Bone marrow (tissue), 2 donors: ENCODE data around the gene BMAL2.

Source experiments
- DNase-seq, 2 donors: peaks; one replicate each; lab custom pipeline; 2025; lab: John Stamatoyannopoulos, UW

Gene BMAL2, protein sequence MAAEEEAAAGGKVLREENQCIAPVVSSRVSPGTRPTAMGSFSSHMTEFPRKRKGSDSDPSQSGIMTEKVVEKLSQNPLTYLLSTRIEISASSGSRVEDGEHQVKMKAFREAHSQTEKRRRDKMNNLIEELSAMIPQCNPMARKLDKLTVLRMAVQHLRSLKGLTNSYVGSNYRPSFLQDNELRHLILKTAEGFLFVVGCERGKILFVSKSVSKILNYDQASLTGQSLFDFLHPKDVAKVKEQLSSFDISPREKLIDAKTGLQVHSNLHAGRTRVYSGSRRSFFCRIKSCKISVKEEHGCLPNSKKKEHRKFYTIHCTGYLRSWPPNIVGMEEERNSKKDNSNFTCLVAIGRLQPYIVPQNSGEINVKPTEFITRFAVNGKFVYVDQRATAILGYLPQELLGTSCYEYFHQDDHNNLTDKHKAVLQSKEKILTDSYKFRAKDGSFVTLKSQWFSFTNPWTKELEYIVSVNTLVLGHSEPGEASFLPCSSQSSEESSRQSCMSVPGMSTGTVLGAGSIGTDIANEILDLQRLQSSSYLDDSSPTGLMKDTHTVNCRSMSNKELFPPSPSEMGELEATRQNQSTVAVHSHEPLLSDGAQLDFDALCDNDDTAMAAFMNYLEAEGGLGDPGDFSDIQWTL

GRCh38 chr12:27332714-27333402, at the start of gene BMAL2:
BMAL2 (plus strand) TSS chr12:27332836; CDS start chr12:27333073, 237 bp downstream.
- DNase-seq: peak in 1 of 2 donors; percentile 34

DNA sequence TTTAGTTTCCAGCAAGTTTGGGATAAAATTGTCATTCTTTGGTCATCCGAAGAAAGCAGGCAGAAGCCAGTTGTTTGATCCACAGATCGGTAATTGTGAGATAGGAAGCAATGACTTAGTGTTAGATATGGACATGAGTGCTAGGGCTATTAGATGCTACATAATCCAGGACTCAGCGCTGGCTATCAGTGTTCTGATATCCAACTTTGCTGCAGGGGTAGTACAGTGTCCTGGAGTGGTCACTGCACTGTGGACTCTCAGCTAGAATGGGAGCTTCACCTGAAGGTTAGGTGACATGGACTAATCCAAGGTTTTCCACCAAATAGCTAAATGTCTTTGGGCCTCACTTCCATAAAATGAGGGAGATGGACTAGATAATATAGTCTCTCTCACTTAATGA, 48.6 kb upstream of the BMAL2 start:
- DNase-seq: no peak

DNA sequence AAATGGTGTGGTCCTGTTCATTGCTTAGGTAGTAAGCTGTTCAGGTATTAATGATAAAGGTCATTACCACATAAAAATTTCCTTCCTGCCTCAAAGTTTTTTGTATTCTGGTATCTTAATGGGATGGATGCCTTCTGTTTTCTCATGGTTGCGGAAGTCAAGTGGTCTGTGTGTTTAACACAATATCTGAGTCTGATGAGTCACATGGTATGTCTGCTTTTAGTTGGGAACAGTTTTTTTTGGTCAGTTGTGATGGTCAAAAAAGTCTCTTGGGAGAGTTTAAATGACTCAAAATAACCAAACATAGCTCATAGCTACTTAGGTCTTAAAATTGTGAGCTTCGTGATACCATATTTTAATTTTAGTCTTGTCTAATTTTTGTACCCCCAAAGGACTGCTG, 47.9 kb upstream of the BMAL2 start:
- DNase-seq: no peak

DNA sequence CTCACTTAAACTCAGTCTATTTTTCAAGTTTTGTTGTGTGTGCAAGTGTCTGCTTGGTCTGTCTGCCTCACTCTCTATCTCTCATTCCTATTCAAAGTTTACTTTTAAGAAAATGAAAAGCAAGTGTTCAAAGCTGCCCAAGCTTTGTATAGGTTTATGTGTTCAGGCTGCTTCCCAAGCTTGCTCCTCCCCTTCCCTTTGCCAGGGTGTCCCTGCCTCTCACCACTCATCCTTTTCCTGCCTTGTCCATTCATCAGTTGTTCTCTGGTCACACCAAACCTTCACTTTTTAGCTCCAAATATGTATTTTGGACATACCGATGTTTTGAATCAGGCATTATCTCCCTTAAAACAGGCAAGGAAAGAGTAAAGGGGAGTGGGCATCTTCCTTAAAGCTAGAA, 47.2 kb upstream of the BMAL2 start:
- no peak for DNase-seq

GRCh38 chr12:27289414-27289813, 43.2 kb upstream of the BMAL2 start:
- DNase-seq: no peak

- no peak for DNase-seq
Measured at GRCh38 chr12:27290501-27291168, 42.0 kb upstream of the BMAL2 start.

- DNase-seq: no peak
Measured at GRCh38 chr12:27291862-27292261, 40.8 kb upstream of the BMAL2 start.

- DNase-seq: no peak
Measured at GRCh38 chr12:27292718-27293117, 39.9 kb upstream of the BMAL2 start.

GRCh38 chr12:27293463-27293862, 39.2 kb upstream of the BMAL2 start:
- no peak for DNase-seq

- DNase-seq: no peak
Measured at GRCh38 chr12:27296674-27297073, 36.0 kb upstream of the BMAL2 start.

DNA sequence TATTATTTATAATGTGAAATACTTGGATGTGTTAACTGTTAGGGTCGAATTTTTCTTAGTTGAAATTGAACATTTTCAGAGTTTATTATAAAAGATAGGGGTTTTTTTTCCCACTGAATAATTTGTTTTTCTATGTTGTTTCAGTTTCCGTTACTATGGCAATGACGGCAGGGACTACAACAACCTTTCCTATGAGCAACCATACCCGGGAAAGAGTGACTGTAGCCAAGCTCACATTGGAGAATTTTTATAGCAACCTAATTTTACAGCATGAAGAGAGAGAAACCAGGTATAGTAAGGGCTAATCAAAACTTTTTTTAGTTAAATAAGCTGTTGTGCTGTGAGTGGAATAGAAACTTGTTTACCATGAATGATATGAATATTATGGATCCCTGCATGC, 35.1 kb upstream of the BMAL2 start:
- DNase-seq: no peak

GRCh38 chr12:27299102-27299501, 33.5 kb upstream of the BMAL2 start:
- DNase-seq: no peak

GRCh38 chr12:27300226-27300625, 32.4 kb upstream of the BMAL2 start:
- DNase-seq: no peak

DNA sequence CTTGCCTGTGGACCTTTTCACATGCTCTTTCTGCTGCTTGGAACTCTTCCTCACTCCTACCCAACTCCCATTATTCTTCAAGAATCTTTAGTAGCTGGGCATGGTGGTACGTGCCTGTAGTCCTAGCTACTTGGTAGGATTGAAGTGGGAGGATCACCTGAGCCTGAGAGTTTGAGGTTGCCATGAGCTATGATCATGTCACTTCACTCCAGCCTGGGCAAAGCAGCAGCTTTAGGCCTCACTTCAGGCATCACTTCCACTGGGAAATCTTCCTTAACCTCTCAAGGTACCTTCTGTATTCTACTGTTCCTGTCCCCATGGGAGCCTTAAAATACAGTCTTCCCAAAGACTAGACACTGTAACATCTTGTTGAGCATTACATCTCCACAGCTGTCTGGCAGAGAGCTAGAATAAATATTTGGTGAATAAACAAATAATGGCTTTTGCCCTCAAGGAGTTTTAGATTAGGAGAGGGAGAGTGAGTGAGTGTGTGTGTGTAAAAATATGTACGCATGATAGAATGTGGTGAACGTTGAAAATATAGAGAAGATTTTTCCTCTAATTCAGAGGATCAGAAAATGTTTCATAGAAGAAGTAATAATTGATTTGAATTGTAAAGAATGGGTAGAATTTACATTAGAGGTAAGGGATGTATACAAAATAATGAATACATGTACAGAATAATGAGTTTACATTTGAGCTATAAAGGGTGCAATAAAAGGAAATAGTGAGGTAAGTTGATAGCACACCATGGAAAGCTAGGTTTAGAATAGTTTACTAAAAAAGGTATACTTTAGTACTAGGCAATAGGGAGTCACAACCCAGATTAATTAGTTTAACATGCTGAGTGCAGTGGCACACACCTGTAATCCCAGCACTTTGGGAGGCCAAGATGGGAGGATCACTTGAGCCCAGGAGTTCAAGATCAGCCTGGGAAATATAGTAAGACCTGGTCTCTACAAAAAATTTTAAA, 29.2 kb upstream of the BMAL2 start:
- no peak for DNase-seq

GRCh38 chr12:27304856-27305255, 27.8 kb upstream of the BMAL2 start:
- no peak for DNase-seq

- DNase-seq: peak in 1 of 2 donors; percentile 33
Measured at GRCh38 chr12:27305673-27306456, 26.8 kb upstream of the BMAL2 start.

DNA sequence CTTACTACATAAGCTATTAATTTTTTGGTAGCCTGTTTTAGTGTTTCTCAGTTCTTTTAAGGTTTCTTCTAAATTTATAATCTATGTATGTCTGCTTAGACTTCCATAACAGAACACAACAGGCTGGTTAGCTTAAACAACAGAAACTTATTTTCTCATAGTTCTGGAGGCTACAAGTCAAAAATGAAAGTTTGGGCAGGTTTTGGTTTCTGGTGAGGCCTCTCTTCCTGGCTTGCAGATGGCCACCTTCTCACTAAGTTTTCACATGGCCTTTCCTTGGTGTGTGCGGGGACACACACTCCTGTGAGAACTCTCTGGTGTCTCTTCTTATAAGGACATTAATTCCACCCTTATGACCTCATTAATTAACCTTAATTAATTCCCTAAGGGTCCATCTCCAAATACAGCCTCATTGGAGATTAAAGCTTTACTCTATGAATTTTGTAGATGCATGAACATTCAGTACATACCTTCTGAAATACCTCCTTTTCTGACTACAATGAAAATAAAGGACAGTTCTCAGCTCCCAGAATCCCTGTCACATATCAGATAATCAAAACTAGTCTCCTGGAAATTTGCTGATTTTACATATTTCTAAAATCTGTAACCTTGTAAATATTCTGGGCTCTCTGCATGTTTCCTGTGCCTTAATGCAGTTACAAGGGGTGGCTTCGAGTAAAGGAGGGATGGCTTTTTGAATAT, 23.2 kb upstream of the BMAL2 start:
- DNase-seq: no peak

DNA sequence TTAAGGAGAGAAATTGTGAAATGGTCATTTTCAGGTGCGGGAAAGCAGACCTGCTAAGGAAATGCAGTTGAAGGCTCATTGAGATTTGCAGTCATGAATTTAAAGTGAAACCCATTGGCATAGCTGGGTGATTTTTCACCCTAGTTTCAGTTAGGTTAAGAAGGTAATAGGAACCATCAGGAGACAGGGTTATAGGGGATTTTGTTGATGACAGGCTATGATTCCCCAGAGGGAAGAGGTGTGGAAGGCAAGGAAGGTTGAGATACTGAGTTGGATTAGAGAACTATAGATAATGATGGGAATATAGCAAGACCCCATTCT, 22.7 kb upstream of the BMAL2 start:
- DNase-seq: no peak

DNA sequence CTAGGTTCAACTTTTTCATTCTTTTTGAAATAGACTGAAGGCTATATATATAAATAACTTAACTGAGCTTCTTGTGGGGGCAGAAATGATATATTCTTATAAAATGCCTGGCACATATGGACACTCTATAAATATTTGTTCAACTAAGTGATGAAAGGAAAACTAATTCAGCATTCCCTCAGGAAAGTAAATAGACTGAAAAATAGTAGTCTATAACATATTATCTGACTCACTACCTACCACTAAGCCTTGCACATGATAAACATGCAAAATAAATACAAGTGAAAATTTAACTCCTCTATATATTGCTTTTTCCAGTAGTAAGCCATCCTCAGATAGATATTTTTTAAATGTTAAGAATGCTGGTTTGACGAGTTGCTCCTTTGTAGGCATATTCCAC, 15.7 kb upstream of the BMAL2 start:
- no peak for DNase-seq

- DNase-seq: no peak
Measured at GRCh38 chr12:27319409-27319808, 13.2 kb upstream of the BMAL2 start.
